Activated CD4-positive, alpha-beta T cell treated with anti-CD3 and anti-CD28 coated beads, Interleukin-2, amount 50 U/mL, for 1 hour (primary cell): Measurements from ENCODE around the gene AJAP1.

Source experiments
- DNase-seq: peaks from one replicate; pipeline ENCODE4 v3.0.0-alpha.2; 2020

AJAP1 gene

DNA sequence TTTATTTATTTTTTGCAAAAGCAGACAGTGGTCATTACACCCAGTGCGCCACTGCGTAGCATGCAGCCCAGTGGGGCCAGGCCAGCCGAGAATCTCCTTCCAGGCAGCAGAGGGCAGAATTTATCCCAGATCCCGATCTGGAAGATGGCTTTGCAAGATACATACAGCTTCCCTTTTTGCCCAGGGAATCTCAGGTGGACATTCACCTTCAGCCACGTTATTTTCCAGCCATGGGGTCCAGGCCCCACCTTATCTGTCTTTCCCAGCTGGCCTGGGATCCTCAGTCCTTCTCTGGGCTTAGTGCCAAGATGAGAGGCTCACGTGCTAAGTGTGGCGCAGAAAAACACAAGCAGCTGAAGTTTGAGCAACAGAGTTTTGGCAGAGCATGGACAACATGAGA lies 123.6 kb downstream of the AJAP1 start:
- DNase-seq, result no peak

DNA sequence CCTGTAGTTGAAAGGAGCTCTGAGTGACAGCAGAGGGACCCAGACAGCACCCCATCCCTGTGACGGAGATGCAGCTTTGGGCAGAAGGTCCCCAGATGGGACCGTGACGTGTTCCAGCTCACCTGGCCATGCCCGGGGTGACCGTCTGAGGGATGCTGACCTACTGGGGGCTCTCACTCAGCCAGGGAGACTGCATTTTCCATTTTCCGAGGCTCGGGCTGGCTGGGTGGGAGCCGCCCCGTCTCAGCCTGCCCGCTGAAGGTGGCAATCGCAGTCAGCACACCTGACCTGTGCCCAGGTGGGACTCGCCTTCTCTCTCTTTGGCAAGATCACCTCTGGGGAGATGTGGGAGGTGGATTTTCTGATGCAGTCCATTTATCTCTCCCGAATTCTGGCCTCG lies 127.2 kb downstream of the AJAP1 start:
- DNase-seq, result no peak

DNA sequence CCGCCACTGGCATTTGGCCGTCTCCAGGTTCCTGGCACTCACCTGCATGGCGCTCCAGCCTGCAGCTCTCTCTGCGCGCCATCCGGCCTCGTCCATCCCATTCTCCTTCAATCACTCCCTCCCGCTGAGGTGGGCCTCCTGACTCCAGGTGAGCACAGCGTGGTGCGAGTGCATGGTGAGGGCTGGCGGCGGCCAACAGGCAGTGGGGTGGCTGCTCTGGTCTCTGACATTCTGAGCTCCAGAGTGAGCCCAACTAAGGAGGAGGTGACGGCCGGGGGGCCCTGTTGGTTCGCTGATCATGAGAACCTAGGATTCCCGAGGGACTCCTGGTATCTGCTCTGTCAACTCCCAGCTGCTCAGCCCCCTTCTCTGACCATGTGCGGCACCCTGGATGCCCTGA lies 130.4 kb downstream of the AJAP1 start:
- no peak for DNase-seq

DNA sequence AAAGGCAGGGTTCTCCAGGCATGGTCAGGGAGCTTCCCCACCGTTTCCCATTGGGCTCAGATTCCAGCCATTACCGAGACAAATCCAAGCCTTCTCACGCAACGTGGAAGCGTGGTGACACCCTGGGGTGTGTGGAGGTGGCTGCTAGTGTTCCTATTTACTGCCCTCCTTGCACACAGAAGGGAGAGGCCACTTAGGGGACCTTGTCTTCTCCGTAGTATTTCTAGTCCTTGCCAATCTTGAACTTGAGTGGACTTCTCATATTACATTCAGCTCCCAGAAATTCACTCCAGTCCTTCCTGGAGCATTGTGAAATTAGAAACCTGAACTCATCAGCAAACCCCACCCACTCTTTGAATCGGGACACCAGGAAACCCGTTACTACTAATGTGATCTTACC lies 131.6 kb downstream of the AJAP1 start:
- DNase-seq, result no peak

DNA sequence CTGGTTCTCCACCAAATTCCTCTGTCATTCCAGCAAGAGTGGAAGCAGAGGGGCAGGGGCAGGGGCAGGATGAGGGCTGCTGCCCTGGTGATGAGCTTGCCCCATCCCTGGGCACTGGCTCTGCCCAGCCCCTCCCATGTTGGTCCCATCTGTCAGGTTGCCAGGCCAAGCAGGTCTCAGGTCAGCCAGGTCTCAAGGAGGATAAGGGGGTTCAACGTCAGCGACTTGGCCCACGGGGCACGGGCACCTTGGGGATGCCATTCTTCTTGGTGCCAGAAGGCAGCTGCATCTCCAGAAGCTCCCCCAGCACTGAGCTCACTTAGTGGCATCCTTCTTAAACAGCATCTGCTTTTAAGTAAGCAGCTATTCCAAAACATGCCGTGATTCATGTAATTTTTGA lies 133.1 kb downstream of the AJAP1 start:
- no peak for DNase-seq

DNA sequence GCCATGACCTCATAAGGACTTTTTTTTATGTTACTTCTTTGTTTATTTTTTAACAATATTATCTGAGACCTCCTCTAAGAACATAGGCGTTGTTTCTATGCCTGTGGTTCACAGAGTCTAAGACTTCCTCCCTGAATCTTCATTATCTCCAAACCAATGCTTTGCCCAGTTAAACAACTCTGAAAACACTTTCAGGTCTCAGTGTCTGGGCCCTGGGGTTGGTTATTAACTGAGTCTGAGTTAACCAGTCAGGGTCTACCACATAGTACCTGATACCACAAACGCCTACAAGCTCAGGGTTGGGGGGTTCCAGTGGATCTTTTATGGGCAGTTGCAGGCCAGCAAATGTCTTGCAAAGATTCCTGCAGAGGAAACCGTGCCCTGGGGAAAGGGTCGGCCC lies 138.2 kb downstream of the AJAP1 start:
- no peak for DNase-seq

DNA sequence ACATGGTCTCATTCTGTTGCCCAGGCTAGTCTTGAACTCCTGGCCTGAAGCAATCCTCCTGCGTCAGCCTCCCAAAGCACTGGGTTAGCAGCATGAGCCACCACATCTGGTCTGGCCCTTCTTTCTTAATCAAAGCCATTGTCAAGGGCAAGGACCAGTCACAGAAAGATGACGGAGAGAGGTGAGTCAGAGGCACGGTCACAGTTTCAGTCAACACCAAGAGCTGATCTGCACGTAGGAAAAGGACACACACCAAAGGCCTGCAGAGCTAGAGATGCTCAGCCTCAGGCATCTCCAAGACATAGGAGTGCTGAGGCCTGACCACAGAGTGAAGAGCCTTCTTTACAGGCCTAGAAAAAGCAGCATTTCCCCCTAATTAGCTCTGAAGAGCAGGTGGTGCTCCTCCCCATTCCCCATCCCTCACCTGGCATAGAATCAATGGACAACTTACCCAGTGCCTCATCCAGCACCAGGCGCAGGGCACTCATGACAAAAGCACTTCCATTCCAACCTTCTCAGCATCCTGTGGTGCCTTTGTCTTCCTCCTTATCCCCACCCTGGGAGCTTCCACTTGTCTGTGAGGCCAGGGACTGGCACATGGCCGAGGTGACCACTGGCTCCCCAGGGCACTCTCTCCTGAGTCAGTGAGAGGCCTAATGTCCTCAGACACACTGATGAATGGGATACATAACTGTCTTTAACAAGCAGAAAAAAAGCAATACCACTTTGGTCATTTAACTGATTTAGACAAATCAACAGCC lies 139.8 kb downstream of the AJAP1 start:
- DNase-seq, result no peak

DNA sequence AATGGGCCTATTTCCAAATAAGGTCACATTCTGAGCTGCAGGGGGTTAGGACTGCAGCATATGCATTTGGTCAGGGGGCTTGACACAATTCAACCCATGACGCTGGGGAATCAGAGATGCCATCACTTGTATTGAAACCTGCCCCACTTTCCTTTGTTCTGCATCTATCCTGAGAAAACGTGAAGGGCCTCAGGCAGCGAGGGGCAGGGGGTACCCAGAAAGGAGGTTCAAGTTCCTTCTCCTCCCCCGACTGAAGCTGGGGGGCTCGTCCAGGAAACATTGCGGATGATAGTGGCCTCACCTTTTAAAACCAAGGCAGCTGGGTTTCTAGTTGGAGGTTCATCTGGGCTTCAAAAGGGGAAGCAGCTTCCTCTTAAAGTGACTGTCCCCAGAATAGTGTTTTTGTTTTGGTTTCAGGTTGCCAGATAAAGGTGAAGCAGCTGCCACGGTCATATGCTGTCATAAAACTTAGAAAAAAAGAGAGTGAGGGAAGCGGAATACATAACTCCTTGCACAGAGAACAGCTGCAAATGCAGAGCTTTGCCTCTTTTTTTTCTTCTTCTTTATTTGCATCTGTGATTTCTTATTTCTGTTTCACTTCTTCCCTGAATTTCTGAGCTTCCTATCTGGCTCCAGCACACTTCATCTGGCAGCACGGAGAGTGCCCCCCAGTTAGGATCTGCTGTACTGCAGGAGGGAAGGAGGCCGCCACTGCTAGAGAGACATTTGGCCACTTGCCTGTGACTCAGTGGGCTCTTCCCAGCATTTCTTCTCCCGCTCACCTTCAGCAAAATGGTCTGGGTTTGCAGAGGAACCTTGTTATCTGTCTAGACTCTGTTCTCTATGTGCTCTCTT lies 142.0 kb downstream of the AJAP1 start:
- no peak for DNase-seq

DNA sequence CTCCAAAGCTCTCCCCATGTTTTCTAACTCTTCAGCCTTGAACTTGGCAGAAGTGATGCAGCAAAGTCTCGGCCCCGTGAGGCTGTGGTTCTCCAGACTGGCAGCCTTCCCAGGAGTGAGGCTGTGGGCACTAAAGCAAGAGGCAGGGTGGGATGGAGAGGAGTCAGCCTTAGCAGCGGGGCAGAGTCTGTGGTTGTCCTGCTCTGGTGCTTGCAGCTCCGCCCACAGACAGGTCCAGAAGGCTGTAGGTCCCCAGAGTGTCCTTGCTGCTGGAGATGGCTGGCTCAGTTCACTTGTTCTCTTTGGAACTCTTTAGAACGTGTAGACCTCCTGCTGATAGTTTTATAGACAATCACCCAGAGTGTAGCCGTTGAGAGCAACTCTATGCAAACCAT lies 142.6 kb downstream of the AJAP1 start:
- no peak for DNase-seq

DNA sequence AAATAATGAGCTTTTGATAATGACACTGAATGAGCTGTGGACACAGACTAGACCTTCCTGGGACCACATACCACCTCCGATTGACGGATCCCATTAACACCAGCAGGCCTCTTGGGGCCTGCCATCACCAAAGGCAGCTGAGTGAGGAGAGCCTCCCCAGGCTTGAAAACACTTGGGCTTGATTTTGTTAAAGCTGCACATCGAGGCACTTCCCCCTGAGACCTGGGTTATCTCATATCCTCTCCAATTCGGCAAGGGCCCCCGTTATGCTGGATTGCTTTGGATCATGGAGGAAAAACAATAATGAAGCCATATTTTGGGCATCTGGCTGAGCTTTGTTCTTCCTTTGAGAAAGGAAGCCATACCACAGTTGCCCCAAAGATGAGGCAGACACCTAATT lies 143.0 kb downstream of the AJAP1 start:
- no peak for DNase-seq

DNA sequence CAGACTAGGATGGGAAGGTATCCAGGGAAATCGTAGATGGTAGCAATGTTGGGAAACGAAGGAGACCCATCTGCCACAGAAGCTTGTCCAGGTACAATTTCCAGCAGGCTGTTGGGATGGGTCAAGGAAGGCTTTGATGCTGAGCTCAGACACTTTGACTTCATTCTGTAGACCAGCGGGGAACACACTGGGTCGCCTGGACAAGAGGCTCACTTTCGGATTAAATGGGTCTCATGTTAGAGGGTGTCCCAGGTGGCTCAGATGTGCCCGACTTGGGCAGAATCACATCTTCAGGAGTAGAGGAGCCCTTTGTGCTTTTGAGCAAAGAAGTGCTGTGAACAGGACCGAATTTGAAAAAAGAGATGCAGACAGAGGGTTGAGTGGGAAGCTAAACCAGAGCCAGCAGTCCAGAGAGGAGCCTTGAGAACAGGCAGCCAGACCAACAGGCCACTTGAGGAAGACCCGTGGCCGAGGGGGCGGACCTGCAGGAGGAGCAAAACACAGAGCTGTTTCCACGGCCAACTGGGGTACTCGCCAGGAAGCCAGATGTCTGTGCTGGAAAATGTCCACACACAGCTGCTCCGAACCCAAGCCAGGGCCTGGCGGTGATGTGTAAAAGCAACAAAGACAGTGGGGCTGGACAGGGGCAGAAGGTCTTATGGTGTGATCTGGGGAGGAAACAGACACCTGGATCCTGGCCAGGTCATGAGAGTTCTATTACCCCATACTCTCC lies 146.9 kb downstream of the AJAP1 start:
- no peak for DNase-seq

DNA sequence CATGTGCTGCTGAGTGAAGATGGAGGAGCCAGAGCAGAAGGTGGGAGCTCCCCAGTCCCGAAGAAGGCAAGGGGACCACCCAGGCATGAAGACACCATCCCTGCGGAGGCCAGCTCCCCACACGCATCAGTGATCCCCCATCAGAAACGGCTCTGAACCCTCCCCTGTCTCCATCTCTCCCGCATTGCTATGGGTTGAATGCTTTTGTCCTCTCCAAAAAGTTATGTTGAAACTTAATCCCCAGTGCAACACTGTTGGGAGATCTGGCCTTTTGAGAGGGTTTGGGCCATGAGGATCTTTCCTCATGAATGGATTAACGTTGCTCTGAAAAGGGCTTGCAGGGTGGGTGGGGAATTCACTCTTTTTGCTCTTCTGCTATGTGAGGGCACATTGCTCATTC lies 147.6 kb downstream of the AJAP1 start:
- no peak for DNase-seq

DNA sequence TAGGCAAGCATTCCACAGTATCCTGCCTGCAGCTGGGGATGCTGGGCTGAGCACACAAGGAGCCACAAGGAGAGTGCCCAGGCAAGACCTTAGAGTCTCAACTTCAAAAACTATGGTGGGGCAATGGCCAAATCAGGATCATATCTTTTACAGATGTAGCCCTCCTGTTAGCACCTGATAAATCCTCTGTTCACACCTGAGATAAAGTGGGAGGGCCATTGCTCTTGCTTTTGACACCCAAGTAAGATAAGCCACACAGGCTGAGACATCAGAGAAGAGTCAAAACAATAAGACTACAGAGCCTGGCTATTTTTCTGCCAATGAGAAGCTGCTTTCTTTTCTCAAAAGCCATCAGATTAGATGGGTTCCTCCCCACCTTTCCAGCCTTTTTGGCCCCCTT lies 148.9 kb downstream of the AJAP1 start:
- no peak for DNase-seq

DNA sequence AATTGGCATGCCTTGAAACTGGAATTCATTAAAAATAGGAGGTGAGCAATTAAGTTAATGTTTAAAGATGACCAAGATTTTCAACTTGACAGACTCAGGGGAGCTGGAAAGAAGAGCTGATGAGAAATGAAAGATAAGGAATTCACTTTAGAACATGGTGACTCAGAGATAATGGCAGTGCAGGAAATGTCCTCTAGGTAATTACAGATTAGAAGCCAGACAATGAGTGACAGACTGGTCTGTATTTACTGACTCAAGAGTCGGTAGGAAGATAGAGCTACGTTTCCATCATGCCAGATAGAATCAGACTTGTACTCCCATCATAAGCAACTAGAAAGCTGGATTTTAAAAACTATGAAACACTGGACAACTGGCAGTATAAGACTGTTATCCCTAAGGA lies 151.6 kb downstream of the AJAP1 start:
- no peak for DNase-seq

DNA sequence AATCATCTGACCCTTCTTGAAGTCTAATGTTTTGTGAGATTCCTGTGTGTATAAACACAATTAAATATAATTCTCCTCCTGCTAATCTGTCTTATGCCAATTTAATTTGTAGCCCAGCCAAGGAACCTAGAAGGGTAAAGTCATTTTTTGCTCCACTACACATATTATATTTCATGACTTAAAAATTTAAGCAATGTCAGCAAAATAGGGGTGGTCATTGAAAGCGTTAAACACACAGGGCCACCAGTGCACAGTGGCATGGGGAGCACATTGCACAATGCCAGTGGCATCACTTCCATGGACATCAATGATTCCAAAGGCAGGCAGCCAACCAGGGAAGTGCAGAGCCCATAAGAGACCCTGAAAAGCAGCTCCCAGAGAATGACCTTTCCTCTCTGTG lies 166.1 kb downstream of the AJAP1 start:
- DNase-seq, result no peak

DNA sequence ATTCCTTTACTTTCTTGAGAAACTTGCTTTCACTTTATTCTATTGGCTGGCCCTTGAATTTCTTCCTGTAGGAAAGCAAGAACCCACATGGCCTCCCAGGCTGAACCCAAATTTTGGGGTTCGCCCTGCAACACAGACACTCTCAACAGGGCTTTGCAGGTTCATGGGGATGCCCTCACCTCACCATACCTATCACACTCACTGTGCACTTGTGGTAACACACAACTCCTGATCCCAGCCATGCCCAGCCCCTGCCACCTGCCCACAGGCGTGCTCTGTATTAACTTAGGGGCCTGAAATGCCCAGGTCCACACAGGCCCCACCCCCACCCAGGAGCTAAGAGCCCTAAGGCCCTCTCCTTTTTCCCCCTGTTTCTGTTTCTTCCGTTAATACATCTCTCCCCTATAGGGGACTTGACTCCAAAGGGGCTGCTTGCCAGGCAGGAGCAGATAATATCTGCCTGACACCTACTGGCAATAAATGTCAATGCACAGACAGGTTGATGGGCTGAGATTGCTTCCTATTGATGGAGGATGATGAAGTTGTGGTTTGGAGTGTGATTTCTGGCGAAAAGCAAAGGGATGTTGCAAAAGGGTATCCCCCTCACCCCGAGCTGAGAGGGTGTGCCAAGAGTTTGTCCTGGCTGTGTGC lies 171.5 kb downstream of the AJAP1 start:
- DNase-seq, result no peak

DNA sequence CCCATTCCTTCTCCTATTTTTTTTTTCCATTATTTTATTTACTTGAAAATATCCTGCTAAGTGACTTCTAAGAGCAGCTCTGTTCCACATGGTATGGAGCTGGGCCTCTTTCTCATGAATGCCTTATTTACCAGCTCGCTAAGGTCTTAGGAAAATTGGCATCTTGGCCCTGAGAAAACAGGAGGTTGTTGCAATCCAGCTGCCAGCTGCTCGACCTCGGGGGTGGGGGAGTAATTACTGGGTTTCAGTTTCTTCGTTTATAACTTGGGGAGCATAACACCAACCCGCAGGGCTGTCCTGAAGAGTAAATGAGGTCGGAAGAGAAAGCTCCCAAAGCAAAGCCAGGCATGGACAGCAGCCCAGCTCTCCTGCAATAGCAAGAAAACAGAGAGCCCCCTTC lies 176.3 kb downstream of the AJAP1 start:
- DNase-seq, result no peak

DNA sequence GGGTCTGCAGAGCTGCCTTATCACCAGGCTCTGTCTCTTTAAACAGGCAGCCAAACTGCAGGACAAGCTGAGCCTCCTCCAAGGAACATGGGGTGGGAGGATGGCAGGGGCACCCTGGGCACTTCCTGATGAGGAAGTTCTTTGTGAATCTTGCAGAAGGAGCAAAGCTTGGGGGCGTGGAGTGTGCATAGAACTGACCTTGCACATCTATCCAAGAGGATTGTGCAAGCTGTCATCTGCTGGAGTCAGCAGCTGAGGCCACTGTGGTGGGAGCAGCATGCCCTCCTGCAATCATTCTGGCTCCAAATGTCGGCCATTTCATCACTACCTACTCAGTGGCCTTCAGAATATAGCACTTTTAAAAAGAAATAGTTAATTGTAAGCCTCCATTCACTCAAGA lies 182.2 kb downstream of the AJAP1 start:
- DNase-seq, result no peak

DNA sequence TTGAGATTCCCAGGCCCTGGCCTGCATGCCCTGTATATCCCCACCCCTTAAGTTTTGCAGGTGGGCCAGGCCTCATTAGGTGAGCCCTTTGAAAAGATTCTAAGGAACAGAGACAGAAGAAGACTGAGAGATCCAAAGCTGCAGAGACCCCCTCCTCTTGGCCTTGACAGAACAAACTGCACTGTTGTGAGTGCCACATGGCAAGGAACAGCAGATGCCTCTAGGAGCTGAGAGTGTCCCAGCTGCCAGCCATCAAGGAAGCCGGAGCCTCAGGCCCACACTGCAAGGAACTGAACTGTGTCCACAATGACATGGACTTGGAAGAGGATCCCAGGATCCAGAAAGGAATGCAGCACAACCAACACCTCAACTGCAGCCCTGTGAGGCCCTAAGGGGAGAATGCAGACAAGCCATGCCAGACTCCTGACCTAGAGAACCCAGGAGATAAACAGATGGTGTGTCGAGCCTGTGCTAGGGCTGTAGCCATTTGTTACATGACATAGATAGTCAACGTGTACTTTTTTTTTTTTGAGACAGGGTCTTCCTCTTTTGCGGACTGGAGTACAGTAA lies 182.7 kb downstream of the AJAP1 start:
- no peak for DNase-seq

DNA sequence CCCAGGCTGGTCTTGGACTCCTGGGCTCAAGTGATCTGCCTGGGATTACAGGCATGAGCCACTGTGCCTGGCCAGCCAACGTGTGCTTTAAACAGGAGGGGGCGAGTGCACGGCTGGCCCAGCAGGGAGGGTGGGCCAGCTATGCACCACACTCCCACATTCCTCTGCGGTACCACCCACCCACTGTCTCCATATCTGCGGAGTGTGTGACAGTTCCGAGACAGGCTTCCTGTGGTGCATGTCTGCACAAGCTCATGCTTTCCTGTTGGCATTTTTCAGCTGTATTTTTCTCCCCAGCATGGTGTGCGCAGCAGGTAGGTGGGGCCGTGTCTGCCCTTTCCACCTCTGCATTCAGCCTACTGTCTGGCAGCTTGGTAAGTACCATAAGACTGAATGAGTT lies 183.3 kb downstream of the AJAP1 start:
- DNase-seq, result no peak

DNA sequence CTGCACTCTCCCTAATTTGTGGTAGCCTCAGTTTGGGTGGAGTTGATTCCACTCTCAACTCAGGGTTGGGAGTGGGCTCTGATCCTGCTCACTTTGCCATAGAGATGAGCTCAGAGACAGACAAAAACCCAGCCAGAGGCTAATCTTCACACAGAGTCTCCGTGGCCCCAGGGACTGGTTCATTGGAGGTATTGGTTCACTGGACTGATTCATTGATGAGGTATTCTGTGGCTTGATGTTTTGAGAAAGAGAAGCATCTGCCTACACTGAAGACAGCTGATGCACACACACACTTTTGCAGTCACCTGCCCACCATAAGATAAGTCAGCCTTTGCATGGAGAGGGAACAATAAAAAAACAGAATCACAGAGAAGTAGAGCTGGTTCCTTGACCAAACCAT lies 183.8 kb downstream of the AJAP1 start:
- DNase-seq, result no peak
